Spleen (tissue), 11 donors: ENCODE measurements around the gene AGBL1. TPM values are rescaled to one million over a fixed set of nuclear protein-coding genes. Genes with fewer than 3 reads are reported as not detected.

Source experiments
- DNase-seq: peaks from one replicate; pipeline ENCODE4 v3.0.0-alpha.2; 2020
- H3K27ac ChIP-seq, 8 donors: fragments of 200-600 bp; sonication (generic) in 7 of 8; 1 replicate in 4 of 8; 2 replicates in 4 of 8; pipeline versions ENCODE4 v1.5.0 to v1.8.0; 2016 to 2021; ENCODE audit warnings: inconsistent platforms in 4 of 8, mild to moderate bottlenecking in 4 of 8, moderate library complexity in 1 of 8
- H3K27me3 ChIP-seq, 7 donors: fragments of 200-600 bp; sonication (generic) in 6 of 7; replicated peaks in 1 of 7; 1 replicate in 4 of 7; 2 replicates in 3 of 7; pipeline versions ENCODE4 v1.5.0 to v1.8.0; 2016 to 2021; ENCODE audit warnings: inconsistent platforms in 3 of 7, mild to moderate bottlenecking in 1 of 7
- H3K36me3 ChIP-seq, 6 donors: fragments of 200-600 bp; sonication (generic) in 5 of 6; 1 replicate in 4 of 6; 2 replicates in 2 of 6; pipeline versions ENCODE4 v1.5.0 to v1.8.0; 2016 to 2021; ENCODE audit warnings: inconsistent platforms in 2 of 6
- H3K4me1 ChIP-seq, 6 donors: fragments of 200-600 bp; sonication (generic) in 5 of 6; 1 replicate in 3 of 6; 2 replicates in 3 of 6; pipeline versions ENCODE4 v1.5.0 to v1.8.0; 2016 to 2021; ENCODE audit warnings: inconsistent platforms in 3 of 6
- H3K4me3 ChIP-seq, 8 donors: fragments of 200-600 bp; sonication (generic) in 7 of 8; 1 replicate in 4 of 8; 2 replicates in 4 of 8; pipeline versions ENCODE4 v1.5.0 to v1.8.0; 2016 to 2021; ENCODE audit warnings: inconsistent platforms in 4 of 8, mild to moderate bottlenecking in 4 of 8, moderate library complexity in 2 of 8
- H3K9me3 ChIP-seq, 8 donors: fragments of 200-600 bp; sonication (generic) in 7 of 8; 1 replicate in 4 of 8; 2 replicates in 4 of 8; pipeline versions ENCODE4 v1.5.0 to v1.8.0; 2016 to 2021; ENCODE audit warnings: inconsistent platforms in 4 of 8
- POLR2A ChIP-seq, 3 donors: fragments of 450-650 bp; IDR thresholded peaks; one replicate each; pipeline ENCODE4 v1.5.1; 2017; ENCODE audit warnings: antibody characterized with exemption in 3 of 3, mild to moderate bottlenecking in 1 of 3
- POLR2AphosphoS5 ChIP-seq, 3 donors: sonication (generic); formaldehyde crosslinking; IDR thresholded peaks; one replicate each; pipeline ENCODE4 v1.5.1; 2017; ENCODE audit warnings: antibody characterized with exemption in 3 of 3
- WGBS, 5 donors: extraction: QIAGEN DNeasy Blood & Tissue Kit in 3 of 5; methylation state at CpG; one replicate each; pipeline versions ENCODE4 v1.1.5 to v1.1.7; 2013 to 2018; 5-methylcytosine and 5-hydroxymethylcytosine counted together
- intact Hi-C: fragments of 100-400 bp; cut with DNase I; formaldehyde crosslinking; loops from one replicate; pipeline ENCODE4 v1.15.0; 2023; ENCODE audit warnings: low total_unique reads
- polyA plus RNA-seq, 3 donors: library from polyadenylated mRNA; stranded (reverse); fragments of 200-250 nt; gene quantifications; one replicate each; pipeline ENCODE4 v1.2.1, GENCODE V29; 2013
- total RNA-seq, 7 donors: library from RNA; depleted of rRNA in 3 of 7; stranded (reverse); fragments of >200 nt in 3 of 7; fragmentation: NEBNext Ultra II Directional in 4 of 7; extraction: Animal tissue kit (Norgen Biotek cat#: 25700) in 4 of 7; gene quantifications; one replicate each; pipeline versions ENCODE4 v1.1.0 to v1.2.1, GENCODE V29; 2016 to 2021
- TF ChIP-seq, protein P1 (sequence below), 11 experiments: fragments of 200-600 bp in 7 of 11; fragments of 450-650 bp in 4 of 11; sonication (generic) in 4 of 11; IDR thresholded peaks in 8 of 11; conservative IDR thresholded peaks in 3 of 11; 1 replicate in 7 of 11; 2 replicates in 4 of 11; pipeline versions ENCODE4 v1.4.0 to v1.8.0; 2016 to 2021; ENCODE audit warnings: antibody characterized with exemption in 11 of 11, inconsistent platforms in 4 of 11, mild to moderate bottlenecking in 1 of 11
- donor health status: healthy with polysubstance abuse.
- donor health status: DM: no; HTN: no; CAD: no; lungs with moderate emphysema.
- donor health status: DM: no; HTN: no; CAD: no.
- donor health status: Bipolar disorder and iron deficiency.
- donor health status: healthy.
- donor health status: DM: no; HTN: no; CAD: no.
- donor health status: DM: yes; HTN: yes; CAD: no.

The AGBL1 gene
- total and polyA plus RNA-seq, 10 donors: not detected

- 72 to 88% (median 77%) methylated on average over 2 of the region's 2 CpGs for WGBS, 5 donors
Measured at GRCh38 chr15:86776145-86776544, 696.5 kb downstream of the AGBL1 start.

GRCh38 chr15:86796521-86796920, 716.9 kb downstream of the AGBL1 start:
- TF ChIP-seq POLR2AphosphoS5 (IDR thresholded peaks at IDR 0.05) (no peak), POLR2A (IDR thresholded peaks at IDR 0.05) (no peak)
- TF ChIP-seq, protein P1, sequence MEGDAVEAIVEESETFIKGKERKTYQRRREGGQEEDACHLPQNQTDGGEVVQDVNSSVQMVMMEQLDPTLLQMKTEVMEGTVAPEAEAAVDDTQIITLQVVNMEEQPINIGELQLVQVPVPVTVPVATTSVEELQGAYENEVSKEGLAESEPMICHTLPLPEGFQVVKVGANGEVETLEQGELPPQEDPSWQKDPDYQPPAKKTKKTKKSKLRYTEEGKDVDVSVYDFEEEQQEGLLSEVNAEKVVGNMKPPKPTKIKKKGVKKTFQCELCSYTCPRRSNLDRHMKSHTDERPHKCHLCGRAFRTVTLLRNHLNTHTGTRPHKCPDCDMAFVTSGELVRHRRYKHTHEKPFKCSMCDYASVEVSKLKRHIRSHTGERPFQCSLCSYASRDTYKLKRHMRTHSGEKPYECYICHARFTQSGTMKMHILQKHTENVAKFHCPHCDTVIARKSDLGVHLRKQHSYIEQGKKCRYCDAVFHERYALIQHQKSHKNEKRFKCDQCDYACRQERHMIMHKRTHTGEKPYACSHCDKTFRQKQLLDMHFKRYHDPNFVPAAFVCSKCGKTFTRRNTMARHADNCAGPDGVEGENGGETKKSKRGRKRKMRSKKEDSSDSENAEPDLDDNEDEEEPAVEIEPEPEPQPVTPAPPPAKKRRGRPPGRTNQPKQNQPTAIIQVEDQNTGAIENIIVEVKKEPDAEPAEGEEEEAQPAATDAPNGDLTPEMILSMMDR (IDR thresholded peaks at IDR 0.05 in 8 of 11, conservative IDR thresholded peaks at IDR 0.05 in 3 of 11): no peak
- DNase-seq: no peak
- H3K9me3 ChIP-seq: no peaks in the 10 kb centered on the region
- no peaks in the 10 kb centered on the region for H3K36me3 ChIP-seq
- H3K4me3 ChIP-seq: no peak overlapping the region
- no peaks in the 10 kb centered on the region for H3K4me1 ChIP-seq
- intact Hi-C loops: no loop called here
- no peak overlapping the region for H3K27ac ChIP-seq
- no peaks in the 10 kb centered on the region for H3K27me3 ChIP-seq
- WGBS, 5 donors: 87 to 100% (median 97%) methylated on average over 1 of the region's 1 CpG

More at GRCh38 chr15:86776145-86776544, 696.5 kb downstream of the AGBL1 start:
- Histone ChIP-seq H3K9me3 (peaks cover 0 to 6% (median 0%) of the 10 kb centered on the region in 8 donors), H3K27me3 (no peaks in the 10 kb centered on the region), H3K4me3 (no peak overlapping the region), H3K4me1 (no peaks in the 10 kb centered on the region), H3K36me3 (no peaks in the 10 kb centered on the region), H3K27ac (no peak overlapping the region)
- TF ChIP-seq, protein P1 (IDR thresholded peaks at IDR 0.05 in 8 of 11, conservative IDR thresholded peaks at IDR 0.05 in 3 of 11): no peak
- TF ChIP-seq POLR2A (IDR thresholded peaks at IDR 0.05) (no peak), POLR2AphosphoS5 (IDR thresholded peaks at IDR 0.05) (no peak)
- intact Hi-C loops: no loop called here
- DNase-seq: no peak

- TF ChIP-seq POLR2AphosphoS5 (IDR thresholded peaks at IDR 0.05): no peak
- TF ChIP-seq, protein P1 (IDR thresholded peaks at IDR 0.05 in 8 of 11, conservative IDR thresholded peaks at IDR 0.05 in 3 of 11): no peak
- no peak for TF ChIP-seq POLR2A (IDR thresholded peaks at IDR 0.05)
- WGBS, 5 donors: 52 to 69% (median 58%) methylated on average over 3 of the region's 3 CpGs
Measured at GRCh38 chr15:86797135-86797534, 717.5 kb downstream of the AGBL1 start.

GRCh38 chr15:86799226-86799625, 719.6 kb downstream of the AGBL1 start:
- Histone ChIP-seq H3K4me1 (no peaks in the 10 kb centered on the region), H3K36me3 (no peaks in the 10 kb centered on the region), H3K4me3 (no peak overlapping the region), H3K9me3 (no peaks in the 10 kb centered on the region), H3K27me3 (no peaks in the 10 kb centered on the region), H3K27ac (no peak overlapping the region)
- no peak for DNase-seq
- 82 to 95% (median 89%) methylated on average over 3 of the region's 3 CpGs for WGBS, 5 donors
- TF ChIP-seq, protein P1 (IDR thresholded peaks at IDR 0.05 in 8 of 11, conservative IDR thresholded peaks at IDR 0.05 in 3 of 11): no peak
- TF ChIP-seq POLR2A (IDR thresholded peaks at IDR 0.05): no peak
- no peak for TF ChIP-seq POLR2AphosphoS5 (IDR thresholded peaks at IDR 0.05)
- intact Hi-C loops: no loop called here

More at GRCh38 chr15:86797135-86797534, 717.5 kb downstream of the AGBL1 start:
- intact Hi-C loops: no loop called here
- DNase-seq: no peak
- Histone ChIP-seq H3K27me3 (no peaks in the 10 kb centered on the region), H3K4me1 (no peaks in the 10 kb centered on the region), H3K27ac (no peak overlapping the region), H3K9me3 (no peaks in the 10 kb centered on the region), H3K4me3 (no peak overlapping the region), H3K36me3 (no peaks in the 10 kb centered on the region)
